H7 (cell line): ENCODE measurements around the gene CELA3A. TPM values are rescaled to one million over a fixed set of nuclear protein-coding genes. Genes with fewer than 3 reads are reported as not detected.
A peak's percentile ranks its signal among the peaks of the same experiment; 100 is the strongest.
"Not testable (repeated sequence)": the region's sequence is repeated elsewhere in the genome, so short reads cannot be mapped to it uniquely, and the experiment has no call there.

Source experiments
- DNase-seq: peaks from one replicate; pipeline ENCODE4 v3.0.0; 2012
- H3K27me3 ChIP-seq: 2 replicates; pipeline ENCODE4 v1.6.0; 2011; ENCODE audit warnings: mild to moderate bottlenecking, low read length; ENCODE audit not compliant: control insufficient read depth, insufficient read depth
- H3K36me3 ChIP-seq: replicated peaks from 2 replicates; pipeline ENCODE4 v1.5.1; 2011; ENCODE audit warnings: low read length; ENCODE audit not compliant: control insufficient read depth, insufficient read depth
- H3K4me3 ChIP-seq: 2 replicates; pipeline ENCODE4 v1.5.1; 2011; ENCODE audit warnings: low read depth, mild to moderate bottlenecking, control low read depth, low read length, moderate library complexity; ENCODE audit not compliant: insufficient read depth
- total RNA-seq: library from RNA; depleted of rRNA; stranded (reverse); fragments of >200 nt; shearing (Covaris generic); gene quantifications from 2 replicates; pipeline ENCODE4 v1.2.3, GENCODE V29; 2014

Gene CELA3A
- total RNA-seq, 1 experiment from 2014 or later, result not detected

DNA sequence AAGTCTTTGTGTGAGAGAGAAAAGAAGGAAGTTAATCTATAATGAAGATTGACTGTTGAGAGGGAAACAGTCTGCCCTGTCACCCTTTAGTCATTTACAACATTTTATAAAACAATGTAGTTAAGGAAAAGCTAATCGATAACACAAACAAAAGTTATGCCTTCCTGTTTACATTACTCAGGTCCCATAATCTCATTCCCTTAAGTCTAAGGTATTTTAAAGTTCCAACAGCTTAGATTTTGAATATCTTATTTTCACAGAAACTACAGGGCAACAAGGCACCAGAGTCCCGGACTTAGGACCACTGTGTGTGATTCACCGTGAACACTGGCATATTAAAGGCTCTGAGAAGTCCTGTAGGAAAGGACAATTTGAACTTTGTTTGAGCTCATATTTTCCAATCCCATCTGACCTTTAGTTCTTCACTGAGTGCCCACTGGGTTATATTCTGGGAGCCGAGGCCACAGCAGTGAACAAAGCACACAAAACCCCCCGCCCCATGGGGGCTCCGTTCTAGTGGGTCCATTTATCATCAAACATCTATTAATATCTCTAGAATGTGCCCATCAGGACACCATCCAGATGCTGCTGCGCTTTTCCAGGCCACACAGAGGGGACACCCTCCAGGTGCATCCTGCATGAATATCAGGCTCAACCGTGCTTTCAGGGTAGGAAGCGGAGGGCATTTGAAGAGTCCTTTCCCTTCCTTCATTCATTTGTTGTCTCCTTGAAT, 3.4 kb upstream of the CELA3A start:
- not testable (repeated sequence) for H3K4me3 ChIP-seq, H3K27me3 ChIP-seq, H3K36me3 ChIP-seq, DNase-seq

DNA sequence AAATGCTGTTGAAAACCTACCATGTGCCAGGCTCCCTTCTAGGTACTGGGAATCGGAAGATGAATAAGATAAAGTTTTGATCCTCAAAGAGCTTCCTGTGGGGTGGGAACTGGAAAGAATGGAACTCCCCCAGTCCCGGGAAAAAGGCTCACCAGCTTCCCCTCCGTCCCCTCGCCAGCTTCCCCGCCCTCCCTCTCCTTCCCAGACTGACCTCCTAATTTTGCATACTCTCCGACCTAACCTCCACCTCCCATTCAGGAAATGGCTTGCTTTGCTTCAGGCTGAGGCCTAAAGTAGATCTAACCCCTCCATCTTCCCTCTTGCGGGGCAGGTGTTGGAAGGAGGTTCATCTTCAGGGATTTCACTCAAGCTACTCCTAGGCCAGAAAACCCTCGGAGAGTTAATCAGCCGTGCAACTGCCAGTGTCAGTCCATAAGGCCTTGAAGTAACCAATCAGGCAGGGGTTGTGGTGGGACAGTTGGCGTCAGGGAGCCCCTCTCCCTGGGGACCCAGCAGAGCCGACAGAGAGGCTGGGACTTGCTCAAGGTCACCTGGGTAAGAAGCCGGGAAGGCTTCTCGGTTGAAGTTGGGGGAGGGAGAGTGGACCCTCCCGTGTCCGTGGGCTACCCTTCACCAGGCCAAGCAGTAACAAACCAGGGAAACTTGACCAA, 2.7 kb upstream of the CELA3A start:
- not testable (repeated sequence) for DNase-seq, H3K4me3 ChIP-seq, H3K36me3 ChIP-seq, H3K27me3 ChIP-seq

DNA sequence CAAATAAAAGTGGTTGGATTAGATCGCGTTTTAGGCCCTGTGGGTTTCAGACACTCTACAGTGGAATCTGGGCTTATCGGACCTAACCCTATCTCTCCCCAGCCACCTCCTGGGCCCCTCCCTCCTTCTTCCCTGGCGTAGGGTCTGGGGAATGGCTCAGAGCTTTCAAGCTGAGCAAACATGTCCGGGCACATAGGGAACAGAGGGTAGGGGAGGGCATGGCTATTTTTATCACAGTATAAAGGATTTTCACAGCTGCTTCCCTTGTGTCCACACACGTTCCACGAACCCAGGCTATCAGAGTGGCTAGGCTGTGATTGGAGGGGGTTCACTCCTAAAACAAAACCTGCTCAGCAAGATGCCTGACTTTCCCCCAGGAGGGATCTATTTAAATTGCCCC, 1.8 kb upstream of the CELA3A start:
- not testable (repeated sequence) for H3K36me3 ChIP-seq, H3K27me3 ChIP-seq, H3K4me3 ChIP-seq, DNase-seq

DNA sequence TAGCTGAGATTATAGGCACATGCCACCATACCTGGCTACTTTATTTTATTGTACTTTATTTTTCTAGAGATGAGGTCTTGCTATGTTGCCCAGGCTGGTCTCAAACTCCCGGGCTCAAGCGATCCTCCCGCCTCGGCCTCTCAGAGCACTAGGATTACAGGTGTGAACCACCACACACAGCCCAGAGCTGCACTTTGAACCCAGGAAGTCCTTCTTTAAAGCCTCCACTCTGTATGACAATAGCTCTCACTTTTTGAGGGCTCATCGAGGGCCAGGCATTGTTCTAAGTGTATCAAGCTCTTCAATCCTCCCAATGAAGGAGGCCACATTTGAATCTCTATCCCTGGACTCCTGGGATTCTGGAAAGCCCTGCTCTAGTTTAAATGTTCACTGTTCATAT, 1.0 kb downstream of the CELA3A start:
- not testable (repeated sequence) for H3K36me3 ChIP-seq, H3K4me3 ChIP-seq, H3K27me3 ChIP-seq, DNase-seq

DNA sequence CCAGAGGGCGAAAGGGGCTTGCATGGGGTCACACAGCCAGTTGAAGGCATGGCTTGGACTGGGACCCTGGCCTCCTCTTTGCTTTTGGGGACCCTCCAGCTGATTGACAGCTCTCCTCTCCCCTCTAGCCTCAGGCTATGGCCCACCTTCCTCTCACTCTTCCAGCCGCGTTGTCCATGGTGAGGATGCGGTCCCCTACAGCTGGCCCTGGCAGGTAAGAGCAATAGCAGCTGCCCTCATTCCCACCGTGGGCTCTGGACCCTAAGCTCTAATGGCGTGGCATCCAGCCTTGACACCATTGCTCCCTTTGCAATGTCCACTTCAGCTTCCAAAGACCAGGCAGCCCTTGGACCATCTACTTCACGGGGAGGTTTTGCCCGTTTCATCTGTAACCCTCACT, 1.4 kb downstream of the CELA3A start:
- not testable (repeated sequence) for H3K36me3 ChIP-seq, H3K4me3 ChIP-seq, H3K27me3 ChIP-seq, DNase-seq

DNA sequence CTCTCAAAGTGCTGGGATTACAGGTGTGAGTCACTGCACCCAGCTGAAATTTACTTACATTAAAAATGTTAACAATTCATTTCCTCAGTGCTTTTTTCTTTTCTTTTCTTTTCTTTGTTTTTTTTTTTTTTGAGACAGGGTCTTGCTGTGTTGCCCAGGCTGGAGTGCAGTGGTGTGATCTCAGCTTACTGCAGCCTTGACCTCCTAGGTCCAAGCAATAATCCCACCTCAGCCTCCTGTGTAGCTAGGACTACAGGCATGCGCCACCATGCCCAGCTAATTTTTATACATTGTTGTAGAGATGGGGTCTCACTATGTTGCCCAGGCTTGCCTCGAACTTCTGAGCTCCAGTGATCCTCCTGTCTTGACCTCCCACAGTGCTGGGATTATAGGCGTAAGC, 2.5 kb downstream of the CELA3A start:
- DNase-seq, H3K27me3 ChIP-seq, H3K4me3 ChIP-seq, H3K36me3 ChIP-seq: not testable (repeated sequence)

DNA sequence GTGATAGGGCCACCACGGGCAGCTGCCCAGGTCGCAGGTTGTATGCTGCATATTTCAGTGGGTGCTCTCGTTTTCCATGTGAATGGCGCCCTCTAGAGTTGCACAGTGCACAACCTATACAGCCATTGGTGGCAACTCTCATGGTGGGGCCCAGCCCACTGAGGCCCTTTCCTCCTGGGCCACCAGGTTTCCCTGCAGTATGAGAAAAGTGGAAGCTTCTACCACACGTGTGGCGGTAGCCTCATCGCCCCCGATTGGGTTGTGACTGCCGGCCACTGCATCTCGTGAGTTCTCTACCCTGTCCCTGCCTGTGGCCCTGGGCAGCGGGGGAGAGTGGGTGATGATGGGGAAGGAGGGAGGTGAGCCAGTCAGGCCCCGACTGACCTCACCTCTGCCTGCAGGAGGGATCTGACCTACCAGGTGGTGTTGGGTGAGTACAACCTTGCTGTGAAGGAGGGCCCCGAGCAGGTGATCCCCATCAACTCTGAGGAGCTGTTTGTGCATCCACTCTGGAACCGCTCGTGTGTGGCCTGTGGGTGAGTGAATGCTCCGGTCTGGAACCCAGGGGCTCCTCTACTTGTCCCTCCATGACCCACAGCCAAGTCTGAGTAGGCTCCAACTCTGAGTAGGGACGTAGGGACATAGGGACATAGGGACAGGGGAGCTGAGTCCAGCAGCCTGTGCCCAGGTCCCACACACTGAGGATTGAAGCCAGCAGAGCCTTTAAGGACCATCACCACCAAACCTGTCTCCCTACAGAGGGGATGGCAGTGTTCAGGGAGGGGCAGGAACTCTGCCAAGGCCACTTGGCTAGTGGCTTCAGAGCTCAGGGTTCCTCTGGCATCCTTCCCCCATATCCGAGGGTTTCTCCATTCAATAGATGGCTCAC, 4.0 kb downstream of the CELA3A start:
- peak; percentile 41 for DNase-seq
- H3K36me3 ChIP-seq, H3K27me3 ChIP-seq, H3K4me3 ChIP-seq: not testable (repeated sequence)

DNA sequence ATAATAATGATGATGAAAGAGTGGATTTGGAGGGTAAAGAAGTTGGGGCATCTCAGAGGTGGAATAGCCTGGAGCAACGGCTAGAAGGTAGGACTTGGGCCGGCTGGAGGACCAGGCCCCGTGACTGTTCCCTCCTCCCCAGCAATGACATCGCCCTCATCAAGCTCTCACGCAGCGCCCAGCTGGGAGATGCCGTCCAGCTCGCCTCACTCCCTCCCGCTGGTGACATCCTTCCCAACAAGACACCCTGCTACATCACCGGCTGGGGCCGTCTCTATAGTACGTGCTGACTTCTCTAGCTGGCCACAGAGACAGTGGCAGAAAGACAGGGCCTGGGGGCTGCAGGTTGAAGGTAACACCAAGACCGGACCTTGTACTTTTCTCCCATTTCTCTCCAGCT, 5.3 kb downstream of the CELA3A start:
- DNase-seq, H3K27me3 ChIP-seq, H3K4me3 ChIP-seq, H3K36me3 ChIP-seq: not testable (repeated sequence)

DNA sequence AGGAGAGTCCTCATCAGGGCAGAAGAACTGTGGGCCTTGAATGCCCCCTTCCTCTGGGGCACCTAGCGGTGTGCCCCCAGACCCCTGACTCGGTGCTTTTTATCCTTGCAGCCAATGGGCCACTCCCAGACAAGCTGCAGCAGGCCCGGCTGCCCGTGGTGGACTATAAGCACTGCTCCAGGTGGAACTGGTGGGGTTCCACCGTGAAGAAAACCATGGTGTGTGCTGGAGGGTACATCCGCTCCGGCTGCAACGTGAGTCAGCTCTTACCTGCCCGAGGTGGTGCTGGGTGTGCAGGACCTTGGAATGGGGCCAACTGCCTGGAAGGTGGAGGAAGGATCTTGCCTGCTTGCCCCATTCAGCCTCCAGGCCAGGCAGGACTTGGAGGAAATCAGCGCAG, 5.8 kb downstream of the CELA3A start:
- not testable (repeated sequence) for DNase-seq, H3K36me3 ChIP-seq, H3K27me3 ChIP-seq, H3K4me3 ChIP-seq

DNA sequence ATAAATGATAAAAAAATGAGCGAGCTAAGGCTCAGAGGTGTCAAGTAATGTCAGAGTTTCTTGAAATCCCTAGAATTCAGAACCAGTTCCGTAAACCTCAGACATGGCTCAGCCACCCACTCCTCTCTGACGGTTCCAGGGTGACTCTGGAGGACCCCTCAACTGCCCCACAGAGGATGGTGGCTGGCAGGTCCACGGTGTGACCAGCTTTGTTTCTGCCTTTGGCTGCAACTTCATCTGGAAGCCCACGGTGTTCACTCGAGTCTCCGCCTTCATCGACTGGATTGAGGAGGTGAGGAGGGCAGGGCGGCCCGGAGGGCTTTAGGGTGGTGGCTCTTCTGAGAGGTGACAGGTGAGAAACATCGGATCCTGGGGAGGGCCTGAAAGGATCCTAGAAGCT, 8.1 kb downstream of the CELA3A start:
- H3K27me3 ChIP-seq, DNase-seq, H3K4me3 ChIP-seq, H3K36me3 ChIP-seq: not testable (repeated sequence)

DNA sequence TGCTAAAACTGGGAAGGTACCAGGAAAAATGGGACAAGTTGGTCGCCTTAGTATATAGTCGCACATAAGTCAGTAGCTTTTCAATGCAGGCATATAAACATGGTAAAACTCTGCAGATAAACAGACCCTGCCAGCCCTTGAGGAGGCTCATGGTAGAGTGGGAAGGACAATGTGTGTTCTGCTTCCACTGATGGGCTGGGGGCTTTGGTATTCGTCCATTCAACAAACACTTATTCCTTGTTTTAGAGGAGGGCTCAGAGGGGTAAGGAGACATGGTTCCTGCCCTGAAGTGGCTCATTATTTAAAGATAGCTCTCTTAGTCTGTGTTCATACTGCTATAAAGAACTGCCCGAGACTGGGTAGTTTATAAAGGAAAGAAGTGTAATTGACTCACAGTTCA, 11.3 kb downstream of the CELA3A start:
- not testable (repeated sequence) for H3K4me3 ChIP-seq, DNase-seq, H3K27me3 ChIP-seq, H3K36me3 ChIP-seq

DNA sequence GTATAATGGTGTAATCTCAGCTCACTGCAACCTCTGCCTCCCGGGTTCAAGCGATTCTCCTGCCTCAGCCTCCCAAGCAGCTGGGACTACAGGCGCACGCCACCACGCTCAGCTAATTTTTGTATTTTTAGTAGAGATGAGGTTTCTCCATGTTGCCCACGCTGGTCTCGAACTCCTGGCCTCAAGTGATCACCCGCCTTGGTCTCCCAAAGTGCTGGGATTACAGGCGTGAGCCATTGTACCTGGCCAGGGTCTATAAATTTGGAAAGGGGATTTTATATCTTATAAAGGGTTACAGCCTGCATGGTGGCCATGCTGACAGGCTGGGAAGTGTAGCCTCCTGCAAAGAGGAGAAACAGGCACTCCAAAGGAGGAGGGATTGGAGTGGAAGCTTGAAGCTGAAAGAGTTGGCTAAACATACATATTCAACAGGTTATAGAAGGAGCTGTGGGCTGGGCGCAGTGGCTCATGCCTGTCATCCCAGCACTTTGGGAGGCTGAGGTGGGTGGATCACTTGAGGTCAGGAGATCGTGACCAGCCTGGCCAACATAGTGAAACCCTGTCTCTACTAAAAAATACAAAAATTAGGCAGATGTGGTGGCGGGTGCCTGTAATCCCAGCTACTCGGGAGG, 13.2 kb downstream of the CELA3A start:
- DNase-seq, H3K4me3 ChIP-seq, H3K27me3 ChIP-seq, H3K36me3 ChIP-seq: not testable (repeated sequence)

DNA sequence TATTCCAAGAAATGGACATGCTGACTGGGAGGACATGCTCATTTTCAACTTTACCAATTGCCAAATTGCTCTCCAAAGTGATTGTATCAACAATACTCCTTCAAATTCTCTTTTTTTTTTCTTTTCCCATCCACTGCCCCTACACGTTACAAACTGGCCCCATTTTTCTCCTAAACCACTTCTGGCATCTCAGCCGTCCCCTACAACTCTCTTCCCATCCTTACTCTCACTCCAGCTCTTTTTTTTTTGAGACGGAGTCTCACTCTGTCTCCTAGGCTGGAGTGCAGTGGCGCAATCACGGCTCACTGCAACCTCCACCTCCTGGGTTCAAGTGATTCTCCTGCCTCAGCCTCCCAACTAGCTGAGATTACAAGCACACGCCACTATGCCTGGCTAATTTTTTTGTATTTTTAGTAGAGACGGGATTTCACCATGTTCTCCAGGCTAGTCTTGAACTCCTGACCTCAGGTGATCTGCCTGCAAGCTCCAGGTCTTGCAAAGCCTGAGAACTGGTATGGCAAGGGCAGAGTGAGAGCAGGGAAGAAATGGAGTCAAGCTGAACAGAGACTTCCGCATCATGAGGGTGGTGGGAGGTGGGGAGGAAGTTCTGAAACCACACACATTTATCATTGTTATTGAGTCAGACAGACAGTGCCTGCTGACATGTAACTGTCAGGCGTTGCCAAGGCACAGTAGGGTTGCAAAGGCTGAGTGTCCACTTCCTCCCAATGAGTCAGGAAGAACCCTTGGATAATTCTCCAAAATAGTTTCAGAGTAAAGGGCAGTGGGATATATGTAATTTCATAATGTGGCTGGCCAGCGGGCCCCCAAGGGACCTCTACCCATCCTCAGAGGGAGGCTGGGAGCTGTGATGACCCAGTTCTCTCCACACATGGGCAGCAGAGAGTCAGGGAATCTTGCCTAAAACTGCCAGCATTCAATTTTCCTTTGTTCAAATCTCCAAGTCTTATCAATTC, 17.4 kb downstream of the CELA3A start:
- no peak overlapping the region for H3K4me3 ChIP-seq
- peak; percentile 52 for DNase-seq

DNA sequence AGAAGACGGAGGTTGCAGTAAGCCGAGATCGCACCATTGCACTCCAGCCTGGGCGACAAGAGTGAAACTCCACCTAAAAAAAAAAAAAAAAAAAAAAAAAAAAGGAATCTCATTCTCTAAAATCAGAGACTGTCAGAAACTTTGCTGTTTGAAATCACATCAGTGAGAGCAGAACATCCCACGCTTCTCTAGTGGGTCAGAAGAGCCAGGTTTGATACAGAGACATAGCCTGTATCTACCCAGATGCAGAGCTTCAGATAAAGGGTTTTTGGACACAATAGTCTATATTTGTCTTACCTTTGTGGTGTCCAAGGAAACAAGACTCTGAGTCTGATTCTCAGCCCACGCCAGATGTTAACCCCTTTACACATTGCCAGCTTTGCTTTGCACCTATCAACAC, 19.6 kb downstream of the CELA3A start:
- no peaks in the 10 kb centered on the region for H3K36me3 ChIP-seq
- no peak for DNase-seq
- H3K4me3 ChIP-seq, result no peak overlapping the region
- no peaks in the 10 kb centered on the region for H3K27me3 ChIP-seq

More for the DNA sequence above, 17.4 kb downstream of the CELA3A start:
- H3K36me3 ChIP-seq, result no peaks in the 10 kb centered on the region
- H3K27me3 ChIP-seq, result no peaks in the 10 kb centered on the region
